BLaER1 treated with 17β-estradiol and CSF1 and Interleukin-3, amounts not matched to agents 10 nM and 100 nM (cell line): Measurements from ENCODE around the gene OR5K4.

Experiments used
- H3K27ac ChIP-seq, 11 experiments: shearing (Covaris generic); formaldehyde crosslinking; 2 replicates each; pipeline ENCODE4 v1.8.1; 2022
- H3K27me3 ChIP-seq, 11 experiments: shearing (Covaris generic); formaldehyde crosslinking; 2 replicates each; pipeline ENCODE4 v1.8.1; 2022
- H3K36me3 ChIP-seq, 11 experiments: shearing (Covaris generic); formaldehyde crosslinking; 2 replicates each; pipeline ENCODE4 v1.8.1; 2022
- H3K4me1 ChIP-seq, 10 experiments: shearing (Covaris generic); formaldehyde crosslinking; 2 replicates each; pipeline ENCODE4 v1.8.1; 2022
- H3K4me2 ChIP-seq, 11 experiments: shearing (Covaris generic); formaldehyde crosslinking; 2 replicates each; pipeline ENCODE4 v1.8.1; 2022
- H3K4me3 ChIP-seq, 10 experiments: shearing (Covaris generic); formaldehyde crosslinking; 2 replicates each; pipeline ENCODE4 v1.8.1; 2022
- H3K9ac ChIP-seq, 11 experiments: shearing (Covaris generic); formaldehyde crosslinking; 2 replicates each; pipeline ENCODE4 v1.8.1; 2022
- H3K9me3 ChIP-seq, 11 experiments: shearing (Covaris generic); formaldehyde crosslinking; replicated peaks in 1 of 11; 2 replicates each; pipeline ENCODE4 v1.8.1; 2022
- H4K20me1 ChIP-seq, 11 experiments: shearing (Covaris generic); formaldehyde crosslinking; 2 replicates each; pipeline ENCODE4 v1.8.1; 2022
- Cebpa-rat ChIP-seq, 11 experiments: shearing (Covaris generic); IDR thresholded peaks; 2 replicates each; pipeline ENCODE4 v1.8.1; 2022

The OR5K4 gene

GRCh38 chr3:98331329-98331728 lies 22.3 kb upstream of the OR5K4 start:
- Histone ChIP-seq H3K36me3 (no peaks in the 10 kb centered on the region), H4K20me1 (no peaks in the 10 kb centered on the region), H3K4me2 (no peak overlapping the region), H3K9me3 (no peaks in the 10 kb centered on the region), H3K9ac (no peak overlapping the region), H3K4me1 (peaks cover 0 to 4% (median 0%) of the 10 kb centered on the region in 10 experiments; a peak in 2 of 20 replicates), H3K27ac (no peak overlapping the region), H3K4me3 (no peak overlapping the region), H3K27me3 (no peaks in the 10 kb centered on the region)
- no peak for TF ChIP-seq Cebpa-rat (IDR thresholded peaks at IDR 0.05)

GRCh38 chr3:98333989-98334606 lies 19.6 kb upstream of the OR5K4 start:
- no peaks in the 10 kb centered on the region for H3K36me3 ChIP-seq
- no peaks in the 10 kb centered on the region; a peak in 1 of 20 replicates for H3K4me1 ChIP-seq
- H3K4me2 ChIP-seq = no peak overlapping the region
- H3K27ac ChIP-seq = no peak overlapping the region
- no peak overlapping the region for H3K4me3 ChIP-seq
- H3K9me3 ChIP-seq = no peaks in the 10 kb centered on the region
- H3K9ac ChIP-seq = no peak overlapping the region
- H3K27me3 ChIP-seq = no peaks in the 10 kb centered on the region
- no peaks in the 10 kb centered on the region for H4K20me1 ChIP-seq
- TF ChIP-seq Cebpa-rat (IDR thresholded peaks at IDR 0.05) = no peak

GRCh38 chr3:98339031-98339430 lies 14.6 kb upstream of the OR5K4 start:
- TF ChIP-seq Cebpa-rat (IDR thresholded peaks at IDR 0.05) = no peak
- Histone ChIP-seq H4K20me1 (no peaks in the 10 kb centered on the region), H3K4me1 (no peaks in the 10 kb centered on the region), H3K4me3 (no peak overlapping the region), H3K9me3 (no peaks in the 10 kb centered on the region), H3K9ac (no peak overlapping the region), H3K27ac (no peak overlapping the region), H3K36me3 (no peaks in the 10 kb centered on the region), H3K4me2 (no peak overlapping the region), H3K27me3 (no peaks in the 10 kb centered on the region)

GRCh38 chr3:98341758-98342157 lies 11.9 kb upstream of the OR5K4 start:
- no peak overlapping the region for H3K4me3 ChIP-seq
- peaks cover 5 to 11% (median 8%) of the 10 kb centered on the region in 10 experiments; a peak in 17 of 20 replicates for H3K4me1 ChIP-seq
- no peaks in the 10 kb centered on the region for H4K20me1 ChIP-seq
- no peak overlapping the region for H3K27ac ChIP-seq
- no peak for TF ChIP-seq Cebpa-rat (IDR thresholded peaks at IDR 0.05)
- no peak overlapping the region for H3K4me2 ChIP-seq
- no peaks in the 10 kb centered on the region for H3K27me3 ChIP-seq
- no peaks in the 10 kb centered on the region for H3K36me3 ChIP-seq
- H3K9me3 ChIP-seq = peaks cover 0 to 9% (median 0%) of the 10 kb centered on the region in 11 experiments; a peak in 2 of 22 replicates
- H3K9ac ChIP-seq = no peak overlapping the region

- H3K36me3 ChIP-seq = no peaks in the 10 kb centered on the region
- no peak overlapping the region for H3K4me2 ChIP-seq
- H3K4me3 ChIP-seq = no peak overlapping the region
- H3K9ac ChIP-seq = no peak overlapping the region
- peaks cover 5 to 11% (median 8%) of the 10 kb centered on the region in 10 experiments; a peak in 17 of 20 replicates for H3K4me1 ChIP-seq
- TF ChIP-seq Cebpa-rat (IDR thresholded peaks at IDR 0.05) = no peak
- peaks cover 0 to 9% (median 0%) of the 10 kb centered on the region in 11 experiments; a peak in 2 of 22 replicates for H3K9me3 ChIP-seq
- H3K27me3 ChIP-seq = no peaks in the 10 kb centered on the region
- H4K20me1 ChIP-seq = no peaks in the 10 kb centered on the region
- H3K27ac ChIP-seq = no peak overlapping the region
Measured at GRCh38 chr3:98343647-98344507, 9.8 kb upstream of the OR5K4 start.

GRCh38 chr3:98350082-98350481 lies 3.6 kb upstream of the OR5K4 start:
- H4K20me1 ChIP-seq = no peaks in the 10 kb centered on the region
- no peak overlapping the region for H3K4me2 ChIP-seq
- H3K36me3 ChIP-seq = no peaks in the 10 kb centered on the region
- no peak overlapping the region for H3K27ac ChIP-seq
- H3K4me3 ChIP-seq = no peak overlapping the region
- H3K9me3 ChIP-seq = peaks cover 0 to 9% (median 0%) of the 10 kb centered on the region in 11 experiments; a peak in 2 of 22 replicates
- peaks cover 5 to 9% (median 7%) of the 10 kb centered on the region in 10 experiments; a peak in 17 of 20 replicates for H3K4me1 ChIP-seq
- H3K27me3 ChIP-seq = no peaks in the 10 kb centered on the region
- H3K9ac ChIP-seq = no peak overlapping the region
- no peak for TF ChIP-seq Cebpa-rat (IDR thresholded peaks at IDR 0.05)

- H3K4me1 ChIP-seq = 0 out of 20 replicates have a peak, but pooled peaks cover 0 to 3% (median 0%) of the 10 kb centered on the region in 10 experiments
- no peaks in the 10 kb centered on the region for H3K36me3 ChIP-seq
- peaks cover 5 to 19% (median 15%) of the 10 kb centered on the region in 11 experiments; a peak in 16 of 22 replicates for H3K9me3 ChIP-seq
- no peak overlapping the region for H3K4me3 ChIP-seq
- no peaks in the 10 kb centered on the region for H4K20me1 ChIP-seq
- TF ChIP-seq Cebpa-rat (IDR thresholded peaks at IDR 0.05) = no peak
- H3K27me3 ChIP-seq = no peaks in the 10 kb centered on the region
- no peak overlapping the region for H3K9ac ChIP-seq
- no peak overlapping the region for H3K27ac ChIP-seq
- no peak overlapping the region for H3K4me2 ChIP-seq
Measured at GRCh38 chr3:98359250-98359649, 5.6 kb downstream of the OR5K4 start.

GRCh38 chr3:98359993-98360675 lies 6.5 kb downstream of the OR5K4 start:
- Histone ChIP-seq H3K9me3 (peaks cover 5 to 19% (median 15%) of the 10 kb centered on the region in 11 experiments; a peak in 16 of 22 replicates), H3K27ac (no peak overlapping the region), H3K36me3 (no peaks in the 10 kb centered on the region), H3K4me3 (no peak overlapping the region), H4K20me1 (no peaks in the 10 kb centered on the region), H3K4me2 (0 out of 22 replicates have a peak overlapping the region, but pooled peaks of 1 of the 11 experiments have one; percentile 1), H3K9ac (no peak overlapping the region), H3K4me1 (0 out of 20 replicates have a peak, but pooled peaks cover 0 to 3% (median 0%) of the 10 kb centered on the region in 10 experiments), H3K27me3 (no peaks in the 10 kb centered on the region)
- no peak for TF ChIP-seq Cebpa-rat (IDR thresholded peaks at IDR 0.05)

- TF ChIP-seq Cebpa-rat (IDR thresholded peaks at IDR 0.05) = no peak
- 0 out of 20 replicates have a peak, but pooled peaks cover 0 to 3% (median 0%) of the 10 kb centered on the region in 10 experiments for H3K4me1 ChIP-seq
- H3K27ac ChIP-seq = no peak overlapping the region
- H3K9me3 ChIP-seq = peaks cover 5 to 19% (median 15%) of the 10 kb centered on the region in 11 experiments; a peak in 16 of 22 replicates
- H3K9ac ChIP-seq = no peak overlapping the region
- no peaks in the 10 kb centered on the region for H4K20me1 ChIP-seq
- H3K4me2 ChIP-seq = 0 out of 22 replicates have a peak overlapping the region, but pooled peaks of 1 of the 11 experiments have one; percentile 1
- no peaks in the 10 kb centered on the region for H3K27me3 ChIP-seq
- H3K36me3 ChIP-seq = no peaks in the 10 kb centered on the region
- no peak overlapping the region for H3K4me3 ChIP-seq
Measured at GRCh38 chr3:98360681-98361080, 7.0 kb downstream of the OR5K4 start.
